GM19099 (cell line): Measurements from ENCODE around the gene C16orf96.

ENCODE experiments used
- POLR2A ChIP-seq: IDR thresholded peaks from 3 replicates; pipeline ENCODE4 v1.6.1; 2011; ENCODE audit warnings: low read depth; ENCODE audit not compliant: insufficient read length; ENCODE audit errors: extremely low read depth

The C16orf96 gene

DNA sequence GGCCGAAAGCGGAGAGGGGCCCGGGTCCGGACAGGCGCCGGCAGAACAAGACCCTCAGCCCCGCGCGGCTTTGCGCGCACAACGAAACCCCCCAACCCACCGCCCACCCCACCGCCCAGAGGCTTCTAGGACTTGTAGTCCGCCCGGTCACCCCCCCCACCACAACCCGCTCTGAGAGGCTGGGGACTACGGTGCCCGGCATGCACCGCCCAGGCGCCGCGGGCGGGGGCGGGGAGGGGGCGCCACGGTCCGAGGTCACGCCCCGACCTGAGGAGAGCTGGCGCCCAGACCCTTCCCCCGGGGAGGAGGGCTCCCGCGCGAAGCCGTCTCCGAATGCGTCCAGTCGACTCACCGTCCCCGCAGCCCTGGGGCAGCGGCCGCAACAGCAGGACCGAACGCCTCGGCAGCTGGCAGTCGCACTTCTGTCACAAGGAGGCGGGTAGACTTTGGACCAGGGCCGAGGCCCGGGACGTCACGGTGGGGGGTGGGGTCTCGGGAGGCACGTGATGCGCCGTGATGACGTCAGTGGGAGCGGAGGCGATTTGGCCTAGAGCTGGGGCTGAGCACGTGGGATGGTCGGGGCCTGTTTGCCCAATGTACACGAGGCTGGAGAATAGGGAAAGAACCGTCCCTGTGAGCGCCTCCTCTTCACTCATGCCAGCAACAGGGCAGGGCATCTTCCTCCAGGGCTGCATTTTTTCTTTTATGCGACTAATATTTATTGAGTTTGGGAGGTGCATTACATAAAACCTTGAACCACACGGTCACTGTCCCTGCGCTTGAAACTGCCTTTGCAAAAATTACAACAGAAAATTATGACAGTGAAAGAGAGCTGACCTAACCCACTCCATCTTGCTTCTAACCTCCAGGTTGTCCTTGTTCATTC lies 17.5 kb upstream of the C16orf96 start, which contains the start of gene CDIP1:
TSS of gene CDIP1 (minus strand) at position 424 of the 886 bp plus-strand sequence. CDS start 24,643 bp downstream, outside the sequence.
- TF ChIP-seq POLR2A = peak; percentile 92

DNA sequence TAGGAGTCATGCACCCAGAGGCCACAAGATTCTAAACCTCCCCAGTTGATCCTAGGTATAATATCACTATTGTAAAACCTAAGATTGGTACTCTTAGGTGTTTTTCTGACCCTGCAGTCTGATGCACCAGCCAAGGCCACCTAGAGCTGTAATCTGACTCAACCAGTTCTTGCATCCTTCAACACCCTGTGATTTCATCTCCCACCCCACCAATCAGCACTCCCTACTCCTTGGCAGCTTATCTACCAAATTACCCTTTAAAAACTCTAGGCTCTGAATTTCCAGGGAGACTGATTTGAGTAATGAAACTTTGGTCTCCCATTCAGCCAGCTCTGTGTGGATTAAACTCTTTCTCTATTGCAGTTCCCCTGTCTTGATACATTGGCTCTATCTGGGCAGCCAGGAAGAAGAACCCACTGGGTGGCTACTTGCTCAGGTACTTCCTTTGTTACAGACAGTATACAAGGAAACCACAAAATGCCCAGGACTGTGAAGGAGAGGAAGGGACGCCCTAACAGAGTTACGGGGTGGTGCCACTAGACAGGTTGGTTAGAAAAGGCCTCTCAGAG lies 16.3 kb upstream of the C16orf96 start:
- no peak for TF ChIP-seq POLR2A

DNA sequence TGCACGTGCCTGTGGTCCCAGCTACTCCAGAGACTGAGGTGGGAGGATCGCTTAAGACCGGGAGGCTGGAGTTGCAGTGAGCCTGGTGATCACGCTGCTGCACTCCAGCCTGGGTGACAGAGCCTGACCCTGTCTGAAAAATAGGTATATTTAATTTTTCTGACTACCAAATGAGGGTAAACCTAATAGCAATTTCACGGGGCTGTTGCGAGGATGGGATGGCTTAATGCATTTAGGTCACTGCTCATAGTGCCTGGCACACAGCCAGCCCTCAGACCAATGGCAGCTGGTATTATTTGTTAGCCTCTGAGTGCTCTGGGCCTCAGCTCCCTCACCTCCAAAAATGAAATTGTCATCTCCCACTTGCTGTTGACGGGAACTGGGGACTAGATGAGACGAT lies 11.7 kb upstream of the C16orf96 start:
- TF ChIP-seq POLR2A = no peak

DNA sequence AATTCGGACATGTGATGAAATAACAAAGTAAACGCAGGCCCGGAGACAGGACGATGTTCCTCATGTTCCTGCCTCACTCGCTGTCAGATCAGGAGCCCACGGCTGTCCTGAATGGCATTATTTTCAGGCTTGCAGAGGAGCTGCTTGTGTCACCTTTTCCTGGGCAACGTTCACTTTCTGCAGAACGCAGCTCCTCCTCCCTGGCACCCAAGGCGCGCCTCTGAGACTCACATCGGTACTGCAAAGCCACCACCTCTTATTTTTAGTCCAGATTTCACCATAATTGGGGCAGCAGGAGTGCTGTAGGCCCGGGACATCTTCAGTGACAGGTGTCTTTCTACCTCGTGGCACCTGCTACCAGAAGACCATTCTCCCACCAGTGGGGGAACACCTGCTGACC lies 8.0 kb upstream of the C16orf96 start:
- no peak for TF ChIP-seq POLR2A

DNA sequence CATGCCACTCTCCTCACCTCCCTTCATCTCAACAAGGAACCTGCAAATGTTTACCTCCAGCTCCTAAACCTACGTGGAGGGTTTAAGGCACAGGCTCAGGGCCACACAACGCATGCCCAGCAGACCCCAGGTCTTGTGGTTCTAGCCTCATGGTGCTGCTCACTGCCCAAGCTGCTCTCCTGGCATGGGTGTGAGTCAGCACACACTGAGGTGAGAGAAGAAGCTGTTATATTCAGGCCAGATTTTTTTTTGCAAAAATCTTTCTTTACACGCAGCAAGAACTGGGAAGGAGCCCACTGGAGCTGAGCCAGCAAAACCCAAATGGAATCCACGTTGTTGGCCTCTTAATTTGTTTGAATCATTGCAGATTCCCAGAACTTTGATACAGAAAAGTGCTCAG lies 5.5 kb upstream of the C16orf96 start:
- no peak for TF ChIP-seq POLR2A

DNA sequence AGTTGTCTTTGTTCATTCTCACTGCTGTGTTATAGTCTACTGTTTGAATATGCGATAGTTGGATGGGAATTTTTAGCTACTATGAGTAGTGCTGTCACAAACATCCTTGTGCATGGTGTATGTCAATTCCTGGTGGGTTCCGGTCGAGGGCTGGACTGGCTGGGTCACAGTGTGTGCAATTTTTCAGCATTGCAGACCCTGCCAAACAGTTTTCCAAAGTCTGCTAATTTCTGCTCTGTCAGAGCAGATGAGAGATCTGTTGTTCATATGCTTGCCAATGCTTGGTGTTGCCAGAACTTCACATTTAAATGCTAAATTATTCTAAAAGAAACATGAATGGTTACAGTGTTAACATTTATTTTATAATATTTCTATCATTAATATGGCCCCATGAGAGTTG lies 3.6 kb upstream of the C16orf96 start:
- no peak for TF ChIP-seq POLR2A

DNA sequence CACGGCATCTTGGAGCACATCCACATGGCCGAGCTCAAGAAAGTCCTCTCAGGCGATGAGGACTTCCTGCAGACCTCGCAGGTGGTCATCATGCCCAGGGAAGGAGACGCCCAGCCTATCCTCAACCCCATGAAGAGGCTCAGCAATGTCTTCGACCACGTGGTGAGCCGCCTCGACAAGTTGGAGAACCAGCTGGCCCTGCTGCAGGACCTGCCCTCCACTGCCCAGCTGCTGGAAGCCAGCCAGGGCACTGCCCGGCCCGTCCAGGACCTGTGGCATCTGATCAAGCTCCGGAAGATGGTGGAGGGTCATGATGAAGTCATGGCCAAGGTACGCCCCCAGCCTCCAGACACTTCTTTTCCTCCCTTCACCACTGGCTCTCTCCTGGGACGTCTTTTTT lies 440 bp downstream of the C16orf96 start:
- no peak for TF ChIP-seq POLR2A

DNA sequence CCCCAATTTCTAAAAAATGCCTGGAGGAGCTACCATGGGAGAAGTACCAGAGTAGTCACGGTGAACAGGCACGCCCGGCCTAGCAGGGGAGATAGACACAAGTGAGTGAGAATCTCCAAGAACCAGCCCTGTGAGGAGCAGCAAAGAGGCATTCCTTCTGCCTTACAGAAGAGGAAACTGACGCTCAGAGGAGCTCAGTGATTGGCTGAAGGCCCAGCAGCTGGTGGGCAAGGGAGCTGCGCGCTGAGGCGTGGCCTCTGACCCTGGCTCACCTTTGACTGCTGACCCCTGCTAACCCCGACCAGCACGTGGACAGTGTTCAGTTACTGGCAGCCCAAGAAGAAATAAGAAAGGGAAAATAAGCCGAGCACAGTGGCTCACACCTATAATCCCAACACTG lies 1.8 kb downstream of the C16orf96 start:
- TF ChIP-seq POLR2A = no peak

DNA sequence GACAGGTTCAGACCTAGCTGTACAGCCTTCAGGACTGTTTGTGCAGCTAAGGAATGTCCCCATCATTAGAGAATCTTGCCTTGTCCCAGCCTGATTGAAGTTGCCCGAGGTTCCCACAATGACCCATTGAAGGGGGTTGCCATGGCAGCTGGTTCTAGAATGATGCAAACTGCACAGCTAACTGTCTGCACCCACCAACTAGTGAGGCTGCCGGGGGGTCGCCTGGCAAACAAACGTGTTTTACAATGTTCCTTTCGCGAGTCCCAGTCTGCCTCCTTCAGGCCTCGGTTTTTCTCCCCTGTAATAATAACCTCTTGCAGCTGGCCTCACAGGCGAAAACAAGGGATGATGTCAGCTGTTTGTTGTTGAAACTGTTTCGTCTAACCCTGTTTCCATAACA lies 5.5 kb downstream of the C16orf96 start:
- TF ChIP-seq POLR2A = no peak

DNA sequence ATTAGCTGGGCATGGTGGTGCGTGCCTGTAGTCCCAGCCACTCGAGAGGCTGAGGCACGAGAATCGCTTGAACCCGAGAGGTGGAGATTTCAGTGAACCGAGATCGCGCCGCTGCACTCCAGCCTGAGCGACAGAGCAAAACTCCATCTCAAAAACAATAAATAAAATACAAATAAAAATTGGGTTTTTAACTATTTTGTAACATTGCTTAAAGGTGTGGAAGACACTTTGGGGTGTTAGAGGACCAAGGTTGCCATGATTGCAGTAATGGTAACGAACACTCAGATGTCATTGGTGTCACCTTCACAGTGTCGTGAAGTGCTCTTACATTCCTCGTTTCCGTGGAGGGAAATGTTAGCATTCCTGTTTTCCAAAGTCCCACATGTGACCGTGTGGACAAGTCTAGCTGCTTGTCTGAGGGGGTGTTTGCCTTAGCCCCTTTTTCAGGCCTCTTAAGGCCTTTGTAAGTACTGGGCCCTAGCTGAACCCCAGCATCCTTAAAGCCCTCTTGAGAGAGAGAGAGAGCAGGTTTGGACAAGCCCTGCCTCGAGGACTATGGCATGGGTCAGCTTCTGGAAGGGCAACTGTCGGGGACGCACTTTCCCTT lies 8.6 kb downstream of the C16orf96 start:
- no peak for TF ChIP-seq POLR2A

DNA sequence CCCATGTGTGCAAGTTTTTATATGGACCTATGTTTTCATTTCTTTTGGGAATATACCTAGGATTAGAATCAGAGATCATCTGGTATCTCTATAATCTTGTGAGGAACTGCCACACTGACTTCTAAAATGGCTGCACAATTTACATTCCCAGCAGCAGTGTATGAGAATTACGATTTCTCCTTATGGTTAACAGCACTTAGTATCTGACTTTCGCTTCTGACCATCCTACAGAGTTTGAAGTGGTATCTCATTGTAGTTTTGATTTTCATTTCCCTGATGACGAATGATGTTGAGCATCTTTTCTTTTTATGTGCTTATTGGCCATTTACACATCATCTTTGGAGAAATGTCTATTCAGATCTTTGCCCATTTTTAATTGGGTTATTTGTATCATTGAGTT lies 10.0 kb downstream of the C16orf96 start:
- TF ChIP-seq POLR2A = no peak

DNA sequence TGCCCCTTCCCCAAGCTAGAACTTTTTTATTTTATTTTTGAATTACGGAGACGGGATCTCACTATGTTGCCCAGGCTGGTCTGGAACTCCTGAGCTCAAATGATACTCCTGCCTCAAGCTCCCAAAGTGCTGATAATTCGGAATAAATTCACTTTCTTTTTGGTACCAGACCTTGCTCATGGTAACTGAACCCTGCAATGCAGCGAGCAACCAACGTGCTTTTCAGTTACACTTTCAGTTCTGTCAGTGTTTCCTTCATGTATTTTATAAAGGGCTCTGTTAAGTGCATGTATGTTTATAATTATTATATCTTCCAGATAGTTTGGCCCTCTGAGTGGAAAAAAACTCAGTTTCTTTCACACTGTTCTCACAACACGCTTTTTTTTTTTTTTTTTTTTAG lies 13.9 kb downstream of the C16orf96 start:
- TF ChIP-seq POLR2A = no peak

DNA sequence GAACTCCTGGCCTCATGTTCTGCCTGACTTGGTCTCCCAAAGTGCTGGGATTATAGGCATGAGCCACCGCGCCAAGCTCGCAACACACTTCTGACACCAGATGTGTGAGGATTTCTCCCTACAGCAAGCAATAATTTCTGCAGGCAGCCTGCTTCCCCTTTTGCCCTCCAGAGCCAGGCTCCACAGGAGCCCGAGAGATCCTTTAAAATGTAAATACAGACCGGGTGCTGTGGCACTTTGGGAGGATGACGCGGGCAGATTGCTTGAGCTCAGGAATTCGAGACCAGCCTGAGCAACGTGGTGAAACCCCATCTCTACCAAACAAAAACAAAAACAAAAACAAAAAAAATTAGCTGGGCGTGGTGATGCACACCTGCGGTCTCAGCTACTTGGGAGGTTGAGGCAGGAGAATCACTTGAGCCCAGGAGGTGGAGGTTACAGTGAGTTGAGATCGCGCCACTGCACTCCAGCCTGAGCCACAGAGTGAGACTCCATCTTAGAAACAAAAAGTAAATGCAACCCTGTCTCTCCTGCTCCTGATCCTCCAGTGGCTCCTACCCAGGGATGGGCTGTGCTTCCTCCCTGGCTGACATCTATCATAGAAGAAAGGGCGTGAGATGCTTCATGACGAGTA lies 14.7 kb downstream of the C16orf96 start:
- no peak for TF ChIP-seq POLR2A

DNA sequence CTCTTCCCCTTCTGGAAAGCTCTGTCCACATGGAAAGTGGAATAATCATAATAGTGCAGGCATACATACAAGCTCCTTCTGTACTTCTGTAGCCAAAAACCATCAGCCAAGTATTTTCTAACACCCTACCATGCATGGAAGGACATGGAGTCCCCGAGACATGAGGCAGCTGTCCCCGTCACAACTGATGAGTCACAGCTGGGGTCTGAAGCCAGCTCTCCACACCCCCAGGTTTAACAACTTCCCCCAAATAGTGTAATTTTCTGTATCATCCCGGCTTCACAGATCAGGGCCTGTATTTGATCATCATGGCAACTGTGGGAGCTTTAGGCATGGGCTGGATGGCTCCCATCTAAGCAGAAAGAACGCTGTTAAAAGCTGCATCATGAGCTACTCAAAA lies 16.6 kb downstream of the C16orf96 start:
- no peak for TF ChIP-seq POLR2A

DNA sequence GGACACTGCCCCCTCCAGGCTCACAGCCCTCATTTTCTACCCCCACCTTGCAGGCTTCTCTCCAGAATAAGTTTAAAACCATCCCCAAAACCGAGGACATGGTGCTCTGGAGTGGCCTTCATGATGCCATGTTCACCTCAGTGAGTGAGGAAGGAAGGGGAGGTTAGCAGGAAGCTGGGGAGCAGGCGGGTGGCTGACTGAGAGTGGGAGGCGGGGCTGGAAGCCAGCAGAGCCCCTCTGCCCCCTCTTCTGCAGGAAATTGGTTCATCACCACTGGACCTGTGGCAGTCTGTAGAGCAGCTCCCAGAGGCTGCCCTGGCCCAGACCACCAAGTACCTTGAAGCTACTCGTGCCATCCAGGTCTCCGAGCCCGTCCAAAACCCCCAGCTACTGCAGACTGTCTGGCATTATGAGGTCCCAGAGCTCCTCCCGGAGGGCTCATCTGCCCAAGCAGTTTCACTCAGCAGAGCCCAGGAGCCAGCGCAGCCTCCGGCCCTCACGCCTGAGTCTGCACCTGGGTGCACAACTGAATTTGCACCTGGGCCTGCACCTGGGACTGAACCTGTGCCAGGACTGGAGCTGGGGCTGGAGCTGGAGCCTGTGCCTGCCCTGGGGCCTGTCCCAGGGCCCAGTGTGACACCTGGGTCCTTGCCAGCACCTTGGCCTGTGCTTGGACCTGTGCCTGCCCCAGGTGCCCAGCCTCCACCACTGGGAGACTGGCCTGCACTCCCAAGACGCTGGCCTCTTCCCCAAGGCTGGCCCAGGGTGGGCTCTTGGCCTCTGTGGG lies 19.0 kb downstream of the C16orf96 start:
- no peak for TF ChIP-seq POLR2A
